Sigmoid colon (tissue), 7 donors: ENCODE data around the gene HIVEP3. TPM values are rescaled to one million over a fixed set of nuclear protein-coding genes. Genes with fewer than 3 reads are reported as not detected.

Source experiments
- DNase-seq: peaks from one replicate; pipeline ENCODE4 v3.0.0-alpha.2; 2019
- H3K27ac ChIP-seq, 4 donors: fragments of 200-600 bp; sonication (generic); one replicate each; pipeline ENCODE4 v1.5.1; 2016 to 2019; ENCODE audit warnings: mild to moderate bottlenecking in 1 of 4
- H3K27me3 ChIP-seq, 3 donors: fragments of 200-600 bp; sonication (generic); one replicate each; pipeline ENCODE4 v1.5.1; 2019; ENCODE audit warnings: mild to moderate bottlenecking in 1 of 3
- H3K36me3 ChIP-seq, 4 donors: fragments of 200-600 bp; sonication (generic); one replicate each; pipeline ENCODE4 v1.5.1; 2016 to 2019
- H3K4me1 ChIP-seq, 4 donors: fragments of 200-600 bp; sonication (generic); one replicate each; pipeline ENCODE4 v1.5.1; 2017 to 2019
- H3K4me3 ChIP-seq, 4 donors: fragments of 200-600 bp; sonication (generic); one replicate each; pipeline ENCODE4 v1.5.1; 2017 to 2019; ENCODE audit warnings: mild to moderate bottlenecking in 2 of 4, moderate library complexity in 1 of 4
- H3K9me3 ChIP-seq, 4 donors: fragments of 200-600 bp in 3 of 4; sonication (generic) in 3 of 4; one replicate each; pipeline versions ENCODE4 v1.5.1 to v1.6.1; 2013 to 2019
- EP300 ChIP-seq, 4 donors: sonication (generic); formaldehyde crosslinking; IDR thresholded peaks; one replicate each; pipeline ENCODE4 v1.6.1; 2017; ENCODE audit warnings: antibody characterized with exemption in 4 of 4
- POLR2A ChIP-seq, 2 donors: fragments of 450-650 bp; IDR thresholded peaks; one replicate each; pipeline ENCODE4 v1.6.1; 2016; ENCODE audit warnings: antibody characterized with exemption in 2 of 2, mild to moderate bottlenecking in 2 of 2, moderate library complexity in 2 of 2
- POLR2AphosphoS5 ChIP-seq, 4 donors: sonication (generic); formaldehyde crosslinking; IDR thresholded peaks; one replicate each; pipeline ENCODE4 v1.6.1; 2017; ENCODE audit warnings: antibody characterized with exemption in 4 of 4
- WGBS, 2 donors: extraction: QIAGEN DNeasy Blood & Tissue Kit; methylation state at CpG; one replicate each; pipeline ENCODE4 v1.1.7; 2013; 5-methylcytosine and 5-hydroxymethylcytosine counted together
- intact Hi-C: fragments of 100-400 bp; cut with DNase I; formaldehyde crosslinking; loops from one replicate; pipeline ENCODE4 v1.15.1; 2023
- polyA plus RNA-seq, 3 donors: library from polyadenylated mRNA; stranded (reverse); fragments of 200-250 nt; gene quantifications; one replicate each; pipeline ENCODE4 v1.2.3, GENCODE V29; 2013
- total RNA-seq, 4 donors: library from RNA; depleted of rRNA; stranded (reverse); fragments of >200 nt; gene quantifications; one replicate each; pipeline ENCODE4 v1.1.0, GENCODE V29; 2016
- TF ChIP-seq, protein P1 (sequence below), 4 experiments: fragments of 450-650 bp in 3 of 4; fragments of 200-600 bp in 1 of 4; IDR thresholded peaks; one replicate each; pipeline ENCODE4 v1.5.1; 2016 to 2019; ENCODE audit warnings: antibody characterized with exemption in 4 of 4, mild to moderate bottlenecking in 3 of 4, moderate library complexity in 2 of 4
- donor health status: healthy with polysubstance abuse.
- donor health status: Bipolar disorder and iron deficiency.
- donor health status: healthy.

HIVEP3 gene
- total and polyA plus RNA-seq, 7 donors: 1.4 to 7.8 (median 3.2) TPM

GRCh38 chr1:41639332-41639936 lies 279.3 kb downstream of the HIVEP3 start:
- Histone ChIP-seq H3K4me3 (no peak overlapping the region), H3K36me3 (no peaks in the 10 kb centered on the region), H3K4me1 (no peaks in the 10 kb centered on the region), H3K27ac (no peak overlapping the region), H3K27me3 (no peaks in the 10 kb centered on the region), H3K9me3 (no peaks in the 10 kb centered on the region)
- TF ChIP-seq POLR2A (IDR thresholded peaks at IDR 0.05) (no peak), EP300 (IDR thresholded peaks at IDR 0.05) (no peak), POLR2AphosphoS5 (IDR thresholded peaks at IDR 0.05) (no peak)
- TF ChIP-seq, protein P1, sequence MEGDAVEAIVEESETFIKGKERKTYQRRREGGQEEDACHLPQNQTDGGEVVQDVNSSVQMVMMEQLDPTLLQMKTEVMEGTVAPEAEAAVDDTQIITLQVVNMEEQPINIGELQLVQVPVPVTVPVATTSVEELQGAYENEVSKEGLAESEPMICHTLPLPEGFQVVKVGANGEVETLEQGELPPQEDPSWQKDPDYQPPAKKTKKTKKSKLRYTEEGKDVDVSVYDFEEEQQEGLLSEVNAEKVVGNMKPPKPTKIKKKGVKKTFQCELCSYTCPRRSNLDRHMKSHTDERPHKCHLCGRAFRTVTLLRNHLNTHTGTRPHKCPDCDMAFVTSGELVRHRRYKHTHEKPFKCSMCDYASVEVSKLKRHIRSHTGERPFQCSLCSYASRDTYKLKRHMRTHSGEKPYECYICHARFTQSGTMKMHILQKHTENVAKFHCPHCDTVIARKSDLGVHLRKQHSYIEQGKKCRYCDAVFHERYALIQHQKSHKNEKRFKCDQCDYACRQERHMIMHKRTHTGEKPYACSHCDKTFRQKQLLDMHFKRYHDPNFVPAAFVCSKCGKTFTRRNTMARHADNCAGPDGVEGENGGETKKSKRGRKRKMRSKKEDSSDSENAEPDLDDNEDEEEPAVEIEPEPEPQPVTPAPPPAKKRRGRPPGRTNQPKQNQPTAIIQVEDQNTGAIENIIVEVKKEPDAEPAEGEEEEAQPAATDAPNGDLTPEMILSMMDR (IDR thresholded peaks at IDR 0.05): no peak
- 73 to 80% methylated on average over 10 of the region's 10 CpGs for WGBS, 2 donors
- intact Hi-C loops: no loop called here
- no peak for DNase-seq

DNA sequence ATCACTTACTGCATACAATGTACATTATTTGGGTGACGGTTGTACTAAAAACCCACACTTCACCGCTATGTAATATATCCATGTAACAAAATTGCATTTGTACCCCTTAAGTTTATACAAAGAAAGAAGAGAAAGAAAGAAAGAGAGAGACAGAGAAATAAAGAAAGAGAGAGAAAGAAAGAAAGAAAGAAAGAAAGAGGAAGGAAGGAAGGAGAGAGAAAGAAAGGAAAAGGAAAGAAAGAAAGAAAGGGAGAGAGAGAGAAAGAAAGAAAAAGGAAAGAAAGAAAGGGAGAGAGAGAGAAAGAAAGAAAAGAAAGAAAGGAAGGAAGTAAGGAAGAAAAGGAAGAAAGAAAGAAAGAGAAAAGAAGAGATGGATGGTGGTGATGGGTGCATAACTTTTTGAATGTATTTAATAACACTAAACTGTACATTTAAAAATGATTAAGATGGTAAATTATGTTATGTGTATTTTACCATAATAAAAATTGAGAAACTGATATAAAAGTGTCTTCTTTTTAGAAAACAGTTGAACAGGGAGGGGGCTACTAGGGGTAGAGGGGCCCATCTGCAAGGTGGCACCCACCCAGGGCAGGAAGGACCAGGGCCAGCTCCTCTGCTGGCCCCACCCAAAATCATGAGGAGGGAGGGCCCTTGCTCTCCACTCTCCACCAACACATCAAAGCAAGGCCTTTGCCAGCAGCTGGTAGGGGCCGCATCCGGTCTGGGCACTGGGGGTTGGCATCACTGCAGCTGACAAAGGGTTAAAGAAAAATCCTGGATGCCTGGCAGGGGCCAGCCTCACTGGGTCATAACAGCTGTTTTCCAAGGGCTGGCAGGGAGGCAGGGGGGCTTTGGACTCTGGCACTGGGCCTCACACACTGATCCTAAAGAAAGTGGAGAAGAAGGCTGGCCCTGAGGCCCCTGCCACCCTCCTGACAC lies 280.4 kb downstream of the HIVEP3 start:
- H3K36me3 ChIP-seq: no peaks in the 10 kb centered on the region

GRCh38 chr1:41637367-41637766 lies 281.4 kb downstream of the HIVEP3 start:
- Histone ChIP-seq H3K27me3 (no peaks in the 10 kb centered on the region), H3K4me1 (no peaks in the 10 kb centered on the region), H3K36me3 (no peaks in the 10 kb centered on the region), H3K9me3 (no peaks in the 10 kb centered on the region), H3K27ac (no peak overlapping the region), H3K4me3 (no peak overlapping the region)
- no peak for DNase-seq
- 66 to 86% methylated on average over 7 of the region's 7 CpGs for WGBS, 2 donors
- TF ChIP-seq EP300 (IDR thresholded peaks at IDR 0.05) (no peak), POLR2A (IDR thresholded peaks at IDR 0.05) (no peak)
- intact Hi-C loops: no loop called here

More for the DNA sequence above, 280.4 kb downstream of the HIVEP3 start:
- no peak for DNase-seq
- no peaks in the 10 kb centered on the region for H3K4me1 ChIP-seq
- intact Hi-C loops: no loop called here
- WGBS, 2 donors: 81 to 92% methylated on average over 4 of the region's 4 CpGs
- H3K9me3 ChIP-seq: no peaks in the 10 kb centered on the region
- TF ChIP-seq, protein P1 (IDR thresholded peaks at IDR 0.05): no peak
- no peak for TF ChIP-seq POLR2AphosphoS5 (IDR thresholded peaks at IDR 0.05)
- TF ChIP-seq POLR2A (IDR thresholded peaks at IDR 0.05): no peak
- TF ChIP-seq EP300 (IDR thresholded peaks at IDR 0.05): no peak
- no peak overlapping the region for H3K4me3 ChIP-seq
- H3K27ac ChIP-seq: no peak overlapping the region
- H3K27me3 ChIP-seq: no peaks in the 10 kb centered on the region

DNA sequence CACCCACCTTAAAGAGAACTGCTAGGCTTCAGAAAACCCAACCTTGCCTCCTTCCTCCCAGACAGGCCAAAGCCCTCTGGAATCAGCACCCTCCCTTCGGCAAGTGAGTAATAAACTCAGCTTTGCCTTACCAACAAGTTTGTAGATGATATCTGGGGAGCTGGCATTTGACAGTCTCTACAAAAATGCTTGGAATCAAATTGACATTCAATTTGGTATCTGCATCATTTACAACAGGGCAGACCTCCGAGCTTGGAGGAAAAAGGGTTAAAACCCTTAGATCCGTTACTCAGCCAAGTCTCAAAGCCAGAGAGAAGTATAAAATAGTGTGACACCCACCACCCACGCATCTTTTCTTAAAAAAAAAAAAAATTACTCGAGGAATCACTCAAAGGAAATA lies 285.0 kb downstream of the HIVEP3 start:
- Histone ChIP-seq H3K4me3 (no peak overlapping the region), H3K9me3 (no peaks in the 10 kb centered on the region), H3K36me3 (no peaks in the 10 kb centered on the region), H3K27me3 (no peaks in the 10 kb centered on the region), H3K4me1 (no peaks in the 10 kb centered on the region), H3K27ac (no peak overlapping the region)
- TF ChIP-seq, protein P1 (IDR thresholded peaks at IDR 0.05): no peak
- TF ChIP-seq EP300 (IDR thresholded peaks at IDR 0.05) (no peak), POLR2AphosphoS5 (IDR thresholded peaks at IDR 0.05) (no peak), POLR2A (IDR thresholded peaks at IDR 0.05) (no peak)
- 62 to 73% methylated on average over 5 of the region's 5 CpGs for WGBS, 2 donors
- no peak for DNase-seq
- intact Hi-C loops: no loop called here
